Upper lobe of right lung (tissue), 1 donor: ENCODE data around the gene USP6. TPM values are rescaled to one million over a fixed set of nuclear protein-coding genes. Genes with fewer than 3 reads are reported as not detected.

ENCODE experiments used
- ATAC-seq: fragments of 200-7000 bp; cut with Tn5 transposase; one replicate; pipeline ENCODE4 v1.9.1; 2020; ENCODE audit warnings: mild to moderate bottlenecking, moderate library complexity
- DNase-seq: peaks from one replicate; pipeline ENCODE4 v3.0.0-alpha.2; 2020
- H3K27ac ChIP-seq: fragments of 200-600 bp; one replicate; pipeline ENCODE4 v1.8.0; 2022
- H3K27me3 ChIP-seq: fragments of 200-600 bp; one replicate; pipeline ENCODE4 v1.8.0; 2022; ENCODE audit warnings: mild to moderate bottlenecking
- H3K36me3 ChIP-seq: fragments of 200-600 bp; one replicate; pipeline ENCODE4 v1.8.0; 2022
- H3K4me1 ChIP-seq: fragments of 200-600 bp; one replicate; pipeline ENCODE4 v1.8.0; 2022
- H3K4me3 ChIP-seq: fragments of 200-600 bp; one replicate; pipeline ENCODE4 v1.8.0; 2022; ENCODE audit warnings: mild to moderate bottlenecking
- H3K9me3 ChIP-seq: fragments of 200-600 bp; one replicate; pipeline ENCODE4 v1.8.0; 2022
- intact Hi-C: fragments of 100-400 bp; cut with DNase I; formaldehyde crosslinking; loops from one replicate; pipeline ENCODE4 v1.11.0; 2022
- total RNA-seq: library from RNA; stranded (reverse); fragmentation: NEBNext Ultra II Directional; extraction: Animal tissue kit (Norgen Biotek cat#: 25700); gene quantifications from one replicate; pipeline ENCODE4 v1.2.1, GENCODE V29; 2021
- TF ChIP-seq, protein P1 (sequence below): fragments of 200-600 bp; IDR thresholded peaks from one replicate; pipeline ENCODE4 v1.8.0; 2022; ENCODE audit warnings: antibody characterized with exemption
- donor health status: DM: no; HTN: yes; CAD: no; lungs with severe emphysema.

The USP6 gene
- total RNA-seq, 1 donor from 2014 or later: 0.14 TPM

DNA sequence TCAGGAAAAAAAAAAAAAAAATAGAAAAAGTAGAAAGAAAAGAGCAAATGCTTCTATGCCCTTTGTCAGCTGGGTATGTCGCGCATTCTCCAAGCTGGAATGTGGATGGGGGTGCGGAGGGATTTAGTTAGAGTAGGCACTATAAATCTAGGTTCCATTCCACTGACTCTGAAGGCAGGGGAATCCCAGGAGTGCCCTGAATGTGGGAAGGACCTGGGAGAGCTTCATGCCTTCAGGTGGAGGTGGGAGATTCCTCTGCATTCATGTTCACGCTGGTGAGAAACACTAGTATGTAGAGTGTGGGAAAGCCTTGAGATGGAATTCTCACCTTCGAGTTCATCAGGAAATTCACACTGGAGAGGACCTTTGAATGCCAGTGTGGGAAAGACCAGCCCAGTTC is 16.6 kb upstream of the USP6 start:
- no peaks in the 10 kb centered on the region for H3K4me1 ChIP-seq
- DNase-seq: no peak
- no peaks in the 10 kb centered on the region for H3K27me3 ChIP-seq
- intact Hi-C loops: no loop called here
- H3K27ac ChIP-seq: no peak overlapping the region
- H3K36me3 ChIP-seq: no peaks in the 10 kb centered on the region
- no peak for ATAC-seq
- TF ChIP-seq, protein P1, sequence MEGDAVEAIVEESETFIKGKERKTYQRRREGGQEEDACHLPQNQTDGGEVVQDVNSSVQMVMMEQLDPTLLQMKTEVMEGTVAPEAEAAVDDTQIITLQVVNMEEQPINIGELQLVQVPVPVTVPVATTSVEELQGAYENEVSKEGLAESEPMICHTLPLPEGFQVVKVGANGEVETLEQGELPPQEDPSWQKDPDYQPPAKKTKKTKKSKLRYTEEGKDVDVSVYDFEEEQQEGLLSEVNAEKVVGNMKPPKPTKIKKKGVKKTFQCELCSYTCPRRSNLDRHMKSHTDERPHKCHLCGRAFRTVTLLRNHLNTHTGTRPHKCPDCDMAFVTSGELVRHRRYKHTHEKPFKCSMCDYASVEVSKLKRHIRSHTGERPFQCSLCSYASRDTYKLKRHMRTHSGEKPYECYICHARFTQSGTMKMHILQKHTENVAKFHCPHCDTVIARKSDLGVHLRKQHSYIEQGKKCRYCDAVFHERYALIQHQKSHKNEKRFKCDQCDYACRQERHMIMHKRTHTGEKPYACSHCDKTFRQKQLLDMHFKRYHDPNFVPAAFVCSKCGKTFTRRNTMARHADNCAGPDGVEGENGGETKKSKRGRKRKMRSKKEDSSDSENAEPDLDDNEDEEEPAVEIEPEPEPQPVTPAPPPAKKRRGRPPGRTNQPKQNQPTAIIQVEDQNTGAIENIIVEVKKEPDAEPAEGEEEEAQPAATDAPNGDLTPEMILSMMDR: no peak
- H3K9me3 ChIP-seq: peaks cover 17% of the 10 kb centered on the region
- H3K4me3 ChIP-seq: no peak overlapping the region

DNA sequence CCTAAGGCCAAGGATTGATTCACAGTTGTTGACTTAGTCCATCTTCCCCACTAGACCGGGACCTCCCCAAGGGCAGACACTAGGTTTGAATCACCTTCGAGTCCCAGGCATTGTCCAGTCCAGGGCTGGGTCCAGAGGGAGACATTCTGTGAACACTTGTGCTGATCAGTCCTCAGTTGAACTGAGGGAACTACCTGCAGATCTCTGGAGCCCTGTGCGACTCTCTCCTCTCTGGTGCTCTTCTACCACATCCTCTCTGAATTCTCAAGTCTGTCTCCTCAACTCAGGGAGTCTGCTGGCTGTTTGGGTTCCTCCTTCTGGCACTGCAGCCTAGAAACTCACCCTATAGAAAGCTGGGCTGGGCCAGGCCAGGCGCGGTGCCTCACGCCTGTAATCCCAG is 15.0 kb upstream of the USP6 start:
- DNase-seq: no peak
- no peaks in the 10 kb centered on the region for H3K27me3 ChIP-seq
- TF ChIP-seq, protein P1: no peak
- intact Hi-C loops: no loop called here
- H3K9me3 ChIP-seq: peaks cover 6% of the 10 kb centered on the region
- H3K4me1 ChIP-seq: no peaks in the 10 kb centered on the region
- no peak overlapping the region for H3K27ac ChIP-seq
- ATAC-seq: no peak
- peaks cover 7% of the 10 kb centered on the region for H3K36me3 ChIP-seq
- no peak overlapping the region for H3K4me3 ChIP-seq

DNA sequence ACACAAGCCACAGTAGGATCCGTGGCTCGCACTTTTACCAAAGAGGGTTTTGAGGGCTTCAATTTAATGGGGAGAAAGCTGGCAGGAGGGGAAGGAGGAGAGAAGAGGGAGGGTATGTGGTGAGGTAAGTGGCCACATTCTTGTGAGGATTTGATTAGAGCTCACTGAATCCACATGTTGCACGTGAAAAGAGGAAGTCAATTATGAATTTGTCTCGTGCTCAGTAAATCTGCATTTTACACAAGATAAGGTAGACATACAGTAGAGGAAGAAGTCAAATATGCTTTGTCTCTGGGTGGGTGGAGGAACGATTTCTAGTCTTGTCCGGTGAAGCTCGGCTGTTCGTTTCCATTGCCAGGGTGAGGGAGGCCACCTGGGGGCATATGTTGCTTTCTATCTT is 5.0 kb upstream of the USP6 start:
- Histone ChIP-seq H3K4me3 (peak overlapping the region; percentile 88), H3K36me3 (peaks cover 24% of the 10 kb centered on the region), H3K27ac (no peak overlapping the region), H3K4me1 (peaks cover 7% of the 10 kb centered on the region), H3K27me3 (peaks cover 17% of the 10 kb centered on the region), H3K9me3 (no peaks in the 10 kb centered on the region)
- TF ChIP-seq, protein P1: no peak
- no peak for ATAC-seq
- intact Hi-C loops: no loop called here
- DNase-seq: no peak

DNA sequence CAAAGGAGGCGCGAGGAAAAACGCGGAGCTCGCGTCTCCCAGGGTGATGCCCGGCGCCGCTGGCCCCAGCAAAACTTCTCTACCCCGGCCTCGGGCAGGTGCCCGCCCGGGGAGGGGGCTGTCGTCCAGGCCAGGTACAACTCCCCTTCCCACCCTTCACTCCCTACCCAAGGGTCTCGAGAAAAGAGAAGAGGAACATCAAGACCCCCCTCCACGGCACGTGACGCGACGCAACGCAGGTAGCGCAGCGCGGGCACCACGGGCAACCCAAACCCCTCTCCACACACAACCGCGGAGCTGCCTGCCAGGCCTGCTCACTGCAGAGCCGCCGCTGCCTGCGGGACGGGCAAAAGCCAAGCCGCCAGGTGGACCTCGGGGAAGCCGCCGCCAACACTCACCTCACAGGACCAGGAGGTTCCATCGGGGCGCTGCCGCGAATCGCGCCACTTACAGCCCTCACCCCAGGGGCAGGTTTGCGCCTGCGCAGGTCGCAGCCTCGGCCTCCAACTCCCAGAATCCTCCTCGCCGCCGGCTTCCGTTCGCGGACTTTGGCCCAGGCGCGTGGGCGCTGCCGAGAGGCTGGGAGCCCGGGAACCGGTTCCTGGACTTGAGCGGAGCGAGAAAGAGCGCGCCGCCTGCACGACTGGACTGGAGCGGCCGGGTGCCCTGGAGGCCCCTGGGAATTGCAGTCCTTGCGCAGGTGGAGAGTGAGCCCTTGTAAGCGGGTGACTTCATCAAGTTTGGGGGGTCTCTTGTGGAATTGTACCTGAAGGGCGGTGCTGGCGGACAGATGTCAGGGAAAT is 4.2 kb upstream of the USP6 start, which contains the start of gene ZNF232:
TSS of gene ZNF232 (minus strand) at position 477 of the 803 bp plus-strand sequence. CDS start at position 421, 56 bp downstream.
- ATAC-seq (peak; percentile 99), DNase-seq (peak; percentile 99)
- Histone ChIP-seq H3K36me3 (peaks cover 16% of the 10 kb centered on the region), H3K27ac (peak within 1 kb of the TSS; percentile 84), H3K9me3 (no peaks in the 10 kb centered on the region), H3K4me1 (peaks cover 7% of the 10 kb centered on the region), H3K27me3 (peaks cover 25% of the 10 kb centered on the region), H3K4me3 (peak within 1 kb of the TSS; percentile 88)
- intact Hi-C loops: no loop called here
- TF ChIP-seq, protein P1: no peak

DNA sequence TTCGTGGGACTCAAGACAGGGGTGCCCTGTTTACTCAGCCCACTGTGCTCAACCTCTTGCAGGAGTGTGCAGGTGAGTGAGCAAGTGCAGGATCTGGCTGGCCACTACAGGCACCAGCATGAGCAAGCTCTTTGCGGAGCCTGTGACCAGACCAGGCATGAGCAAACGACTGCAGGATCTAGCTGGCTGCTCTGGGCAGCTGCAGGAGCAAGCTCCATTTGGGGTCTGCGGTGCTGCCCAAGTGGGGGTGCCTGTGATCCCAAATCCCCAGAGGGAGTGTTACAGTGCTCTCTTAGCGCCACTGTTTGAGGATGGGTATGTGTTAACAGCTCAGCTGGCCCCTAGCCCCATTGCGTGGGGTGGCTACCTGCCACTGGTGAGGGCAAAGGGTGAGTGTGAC is 2.4 kb downstream of the USP6 start:
- no peak overlapping the region for H3K27ac ChIP-seq
- H3K9me3 ChIP-seq: no peaks in the 10 kb centered on the region
- H3K27me3 ChIP-seq: peaks cover 31% of the 10 kb centered on the region
- TF ChIP-seq, protein P1: no peak
- H3K4me1 ChIP-seq: peaks cover 6% of the 10 kb centered on the region
- no peaks in the 10 kb centered on the region for H3K36me3 ChIP-seq
- no peak overlapping the region for H3K4me3 ChIP-seq
- no peak for ATAC-seq
- intact Hi-C loops: no loop called here
- no peak for DNase-seq
